MM.1S (cell line): Measurements from ENCODE around the gene DMGDH.

ENCODE experiments used
- DNase-seq: peaks from one replicate; pipeline ENCODE4 v3.0.0-alpha.2; 2015
- H2AFZ ChIP-seq: fragments of 300-600 bp; sonication (generic); 2 replicates; pipeline ENCODE4 v1.6.0; 2016; ENCODE audit warnings: antibody characterized with exemption, low read length
- H3F3A ChIP-seq: fragments of 300-600 bp; sonication (generic); 2 replicates; pipeline ENCODE4 v1.6.1; 2016; ENCODE audit warnings: mild to moderate bottlenecking, antibody characterized with exemption, low read length, moderate library complexity, mixed read lengths; ENCODE audit not compliant: insufficient read depth
- H3K27ac ChIP-seq: fragments of 300-600 bp; sonication (generic); 2 replicates; pipeline ENCODE4 v1.5.1; 2016; ENCODE audit warnings: mild to moderate bottlenecking, low read length
- H3K27me3 ChIP-seq: fragments of 300-600 bp; sonication (generic); replicated peaks from 2 replicates; pipeline ENCODE4 v1.6.0; 2016; ENCODE audit warnings: low read length; ENCODE audit not compliant: insufficient read depth
- H3K36me3 ChIP-seq: fragments of 300-600 bp; sonication (generic); replicated peaks from 2 replicates; pipeline ENCODE4 v1.6.1; 2016; ENCODE audit warnings: mild to moderate bottlenecking, low read length, mixed read lengths; ENCODE audit not compliant: insufficient read depth
- H3K4me1 ChIP-seq: fragments of 300-600 bp; sonication (generic); 2 replicates; pipeline ENCODE4 v1.6.1; 2016; ENCODE audit warnings: low read length, mixed read lengths
- H3K4me2 ChIP-seq: fragments of 300-600 bp; sonication (generic); 2 replicates; pipeline ENCODE4 v1.6.0; 2016; ENCODE audit warnings: low read depth, low read length
- H3K4me3 ChIP-seq: fragments of 300-600 bp; sonication (generic); 2 replicates; pipeline ENCODE4 v1.5.1; 2016; ENCODE audit warnings: low read length, mixed read lengths
- H3K79me2 ChIP-seq: fragments of 300-600 bp; sonication (generic); 2 replicates; pipeline ENCODE4 v1.6.1; 2016; ENCODE audit warnings: mixed run types, low read length, mixed read lengths
- H3K9ac ChIP-seq: fragments of 300-600 bp; sonication (generic); 2 replicates; pipeline ENCODE4 v1.6.1; 2016; ENCODE audit warnings: low read length, mixed read lengths
- H3K9me2 ChIP-seq: fragments of 300-600 bp; sonication (generic); replicated peaks from 2 replicates; pipeline ENCODE4 v1.6.1; 2016; ENCODE audit warnings: mild to moderate bottlenecking, low read length, mixed read lengths; ENCODE audit not compliant: insufficient read depth
- H3K9me3 ChIP-seq: fragments of 300-600 bp; sonication (generic); replicated peaks from 2 replicates; pipeline ENCODE4 v1.6.1; 2016; ENCODE audit warnings: mild to moderate bottlenecking, low read length, mixed read lengths; ENCODE audit not compliant: insufficient read depth
- H4K20me1 ChIP-seq: fragments of 300-600 bp; sonication (generic); 2 replicates; pipeline ENCODE4 v1.6.1; 2016; ENCODE audit warnings: mild to moderate bottlenecking, low read length, moderate library complexity, mixed read lengths; ENCODE audit not compliant: insufficient read depth
- CTCF ChIP-seq: fragments of 300-600 bp; sonication (generic); IDR thresholded peaks from 2 replicates; pipeline ENCODE4 v1.5.1; 2016; ENCODE audit warnings: antibody characterized with exemption, low read length, mixed read lengths
- EZH2 ChIP-seq: fragments of 300-600 bp; sonication (generic); optimal IDR thresholded peaks from 2 replicates; pipeline ENCODE3; 2017; ENCODE audit warnings: low read depth, mild to moderate bottlenecking, antibody characterized with exemption, low read length, mixed read lengths
- EZH2phosphoT487 ChIP-seq: fragments of 300-600 bp; sonication (generic); IDR thresholded peaks from 2 replicates; pipeline ENCODE4 v1.6.1; 2018; ENCODE audit warnings: antibody characterized with exemption, low read length

DMGDH gene

DNA sequence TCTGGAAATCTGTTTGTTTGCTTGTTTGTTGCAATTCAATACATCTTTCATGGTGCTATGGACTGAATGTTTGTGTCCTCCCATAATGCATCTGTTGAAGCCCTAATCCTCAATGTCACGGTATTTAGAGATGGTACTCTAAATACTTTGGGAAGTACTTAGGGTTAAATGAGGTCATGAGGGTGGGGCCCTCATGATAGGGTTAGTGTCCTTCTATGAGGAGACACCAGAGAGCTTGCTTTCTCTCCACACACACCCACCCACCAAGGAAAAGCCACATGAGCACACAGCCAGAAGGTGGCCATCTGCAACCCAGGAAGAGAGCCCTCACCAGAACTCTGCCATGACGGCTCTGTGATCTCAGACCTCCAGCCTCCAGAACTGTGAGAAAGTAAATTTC is 32.7 kb downstream of the DMGDH start:
- no peak for TF ChIP-seq EZH2phosphoT487
- TF ChIP-seq EZH2: no peak
- no peak for TF ChIP-seq CTCF
- no peak overlapping the region for H3K4me3 ChIP-seq
- H3K79me2 ChIP-seq: no peaks in the 10 kb centered on the region
- no peaks in the 10 kb centered on the region for H3K9me3 ChIP-seq
- H3K9me2 ChIP-seq: no peaks in the 10 kb centered on the region
- H3K27ac ChIP-seq: no peak overlapping the region
- H3K4me1 ChIP-seq: no peaks in the 10 kb centered on the region
- H4K20me1 ChIP-seq: no peaks in the 10 kb centered on the region
- H3F3A ChIP-seq: no peaks in the 10 kb centered on the region
- H3K4me2 ChIP-seq: no peak overlapping the region
- H3K9ac ChIP-seq: no peak overlapping the region
- H3K36me3 ChIP-seq: no peaks in the 10 kb centered on the region
- no peak overlapping the region for H2AFZ ChIP-seq
- no peak for DNase-seq
- no peaks in the 10 kb centered on the region for H3K27me3 ChIP-seq

- Histone ChIP-seq H4K20me1 (no peaks in the 10 kb centered on the region), H3K79me2 (no peaks in the 10 kb centered on the region), H3K9me2 (no peaks in the 10 kb centered on the region), H3K27ac (no peak overlapping the region), H3K4me1 (no peaks in the 10 kb centered on the region), H3K4me3 (no peak overlapping the region), H3K4me2 (no peak overlapping the region), H3K9me3 (no peaks in the 10 kb centered on the region), H2AFZ (no peak overlapping the region), H3F3A (no peaks in the 10 kb centered on the region), H3K9ac (no peak overlapping the region), H3K36me3 (no peaks in the 10 kb centered on the region), H3K27me3 (no peaks in the 10 kb centered on the region)
- TF ChIP-seq EZH2phosphoT487: no peak
- TF ChIP-seq EZH2: no peak
- DNase-seq: no peak
Observed at GRCh38 chr5:79035237-79035636, 34.2 kb downstream of the DMGDH start.

DNA sequence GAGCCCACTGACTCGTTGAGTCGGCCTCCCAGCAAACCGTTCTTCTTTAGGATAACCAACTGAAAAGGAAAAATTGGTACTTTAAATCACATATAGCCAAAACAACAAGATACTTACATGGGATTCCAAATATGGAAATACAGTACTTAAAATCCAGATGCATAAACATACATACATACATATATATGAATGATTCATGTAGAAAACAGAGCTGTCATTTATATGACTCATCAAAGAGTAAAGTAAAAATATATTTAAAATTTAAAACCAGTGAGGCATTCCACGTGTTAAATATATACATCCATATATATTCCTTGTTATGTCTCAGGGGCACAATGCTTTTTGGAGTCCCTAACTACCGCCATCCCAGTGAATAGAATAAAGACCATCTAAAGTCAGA is 36.7 kb downstream of the DMGDH start:
- H3F3A ChIP-seq: no peaks in the 10 kb centered on the region
- H3K4me1 ChIP-seq: no peaks in the 10 kb centered on the region
- no peaks in the 10 kb centered on the region for H4K20me1 ChIP-seq
- H3K27ac ChIP-seq: no peak overlapping the region
- H3K4me2 ChIP-seq: no peak overlapping the region
- no peaks in the 10 kb centered on the region for H3K27me3 ChIP-seq
- H3K9ac ChIP-seq: no peak overlapping the region
- DNase-seq: no peak
- no peaks in the 10 kb centered on the region for H3K9me2 ChIP-seq
- no peak overlapping the region for H2AFZ ChIP-seq
- TF ChIP-seq EZH2phosphoT487: no peak
- TF ChIP-seq CTCF: no peak
- no peak for TF ChIP-seq EZH2
- H3K36me3 ChIP-seq: no peaks in the 10 kb centered on the region
- H3K4me3 ChIP-seq: no peak overlapping the region
- H3K79me2 ChIP-seq: no peaks in the 10 kb centered on the region
- H3K9me3 ChIP-seq: no peaks in the 10 kb centered on the region

GRCh38 chr5:79032031-79032695 is 37.3 kb downstream of the DMGDH start:
- Histone ChIP-seq H3K36me3 (no peaks in the 10 kb centered on the region), H3K4me2 (no peak overlapping the region), H3K4me1 (no peaks in the 10 kb centered on the region), H4K20me1 (no peaks in the 10 kb centered on the region), H2AFZ (no peak overlapping the region), H3K27ac (no peak overlapping the region), H3K9ac (no peak overlapping the region), H3K79me2 (no peaks in the 10 kb centered on the region), H3K9me2 (no peaks in the 10 kb centered on the region), H3K9me3 (no peaks in the 10 kb centered on the region), H3F3A (no peaks in the 10 kb centered on the region), H3K27me3 (no peaks in the 10 kb centered on the region), H3K4me3 (no peak overlapping the region)
- no peak for TF ChIP-seq EZH2
- no peak for TF ChIP-seq EZH2phosphoT487
- TF ChIP-seq CTCF: no peak
- no peak for DNase-seq
